Activated CD8-positive, alpha-beta memory T cell treated with anti-CD3 and anti-CD28 coated beads, Interleukin-2, amount 50 U/mL, for 24 hours (primary cell): ENCODE results near the gene CIDEC.
"Not testable (repeated sequence)": the region's sequence is repeated elsewhere in the genome, so short reads cannot be mapped to it uniquely, and the experiment has no call there.

ENCODE experiments used
- DNase-seq: peaks from one replicate; pipeline ENCODE4 v3.0.0-alpha.2; 2020; ENCODE audit errors: extremely low read depth

The CIDEC gene

GRCh38 chr3:9876255-9876654 lies 3.8 kb downstream of the CIDEC start:
- not testable (repeated sequence) for DNase-seq

GRCh38 chr3:9875448-9875847 lies 4.6 kb downstream of the CIDEC start:
- DNase-seq: no peak

GRCh38 chr3:9872067-9872466 lies 8.0 kb downstream of the CIDEC start:
- DNase-seq: not testable (repeated sequence)

GRCh38 chr3:9870978-9871377 lies 9.1 kb downstream of the CIDEC start:
- DNase-seq: no peak

- DNase-seq: no peak
These were observed 10.1 kb downstream of the CIDEC start for GRCh38 chr3:9869955-9870354.

- DNase-seq: no peak
These were observed 12.9 kb downstream of the CIDEC start for GRCh38 chr3:9867106-9867505.

- DNase-seq: no peak
These were observed 13.4 kb downstream of the CIDEC start for GRCh38 chr3:9866639-9867038.

- DNase-seq: not testable (repeated sequence)
These were observed 14.9 kb downstream of the CIDEC start for GRCh38 chr3:9865125-9865637.

- no peak for DNase-seq
These were observed 15.7 kb downstream of the CIDEC start for GRCh38 chr3:9864200-9864927.

GRCh38 chr3:9863058-9863772 lies 16.8 kb downstream of the CIDEC start:
- no peak for DNase-seq

- no peak for DNase-seq
These were observed 17.5 kb downstream of the CIDEC start for GRCh38 chr3:9862391-9863057.

GRCh38 chr3:9861626-9862130 lies 18.4 kb downstream of the CIDEC start:
- DNase-seq: no peak

GRCh38 chr3:9861201-9861600 lies 18.9 kb downstream of the CIDEC start:
- DNase-seq: no peak

GRCh38 chr3:9859530-9860025 lies 20.5 kb downstream of the CIDEC start:
- no peak for DNase-seq

- DNase-seq: no peak
These were observed 24.5 kb downstream of the CIDEC start for GRCh38 chr3:9855594-9855993.

GRCh38 chr3:9854291-9854940 lies 25.6 kb downstream of the CIDEC start:
- not testable (repeated sequence) for DNase-seq

GRCh38 chr3:9852528-9852927 lies 27.5 kb downstream of the CIDEC start:
- DNase-seq: no peak

GRCh38 chr3:9851926-9852325 lies 28.1 kb downstream of the CIDEC start:
- DNase-seq: not testable (repeated sequence)

- not testable (repeated sequence) for DNase-seq
These were observed 28.7 kb downstream of the CIDEC start for GRCh38 chr3:9851383-9851782.

- not testable (repeated sequence) for DNase-seq
These were observed 31.2 kb downstream of the CIDEC start for GRCh38 chr3:9848860-9849259.

- not testable (repeated sequence) for DNase-seq
These were observed 32.2 kb downstream of the CIDEC start for GRCh38 chr3:9847870-9848269.
